GM21576 (cell line): Measurements from ENCODE around the gene AGBL4.

Experiments used
- ATAC-seq: cut with Tn5 transposase; IDR thresholded peaks from one replicate; pipeline ENCODE4 v1.9.1; 2021; ENCODE audit warnings: mild to moderate bottlenecking, moderate library complexity; ENCODE audit not compliant: unreplicated experiment

Gene AGBL4

GRCh38 chr1:48851638-48852037 lies 1172.1 kb downstream of the AGBL4 start:
- ATAC-seq: no peak

- no peak for ATAC-seq
These were observed 1175.7 kb downstream of the AGBL4 start for GRCh38 chr1:48848035-48848434.

GRCh38 chr1:48846441-48846840 lies 1177.3 kb downstream of the AGBL4 start:
- ATAC-seq: no peak

- no peak for ATAC-seq
These were observed 1179.6 kb downstream of the AGBL4 start for GRCh38 chr1:48844187-48844586.

GRCh38 chr1:48841966-48842365 lies 1181.8 kb downstream of the AGBL4 start:
- no peak for ATAC-seq

- ATAC-seq: no peak
These were observed 1182.3 kb downstream of the AGBL4 start for GRCh38 chr1:48841461-48841860.

- no peak for ATAC-seq
These were observed 1192.4 kb downstream of the AGBL4 start for GRCh38 chr1:48831120-48831978.

GRCh38 chr1:48830715-48831114 lies 1193.0 kb downstream of the AGBL4 start:
- ATAC-seq: no peak

GRCh38 chr1:48829446-48829845 lies 1194.3 kb downstream of the AGBL4 start:
- no peak for ATAC-seq

GRCh38 chr1:48823168-48823567 lies 1200.6 kb downstream of the AGBL4 start:
- ATAC-seq: no peak

- no peak for ATAC-seq
These were observed 1203.3 kb downstream of the AGBL4 start for GRCh38 chr1:48820491-48820890.

GRCh38 chr1:48817505-48818114 lies 1206.1 kb downstream of the AGBL4 start:
- ATAC-seq: peak; percentile 79

GRCh38 chr1:48810740-48811139 lies 1213.0 kb downstream of the AGBL4 start:
- no peak for ATAC-seq

- ATAC-seq: no peak
These were observed 1215.3 kb downstream of the AGBL4 start for GRCh38 chr1:48808496-48808895.

- ATAC-seq: no peak
These were observed 1216.0 kb downstream of the AGBL4 start for GRCh38 chr1:48807554-48808260.

- no peak for ATAC-seq
These were observed 1220.3 kb downstream of the AGBL4 start for GRCh38 chr1:48803474-48803873.

GRCh38 chr1:48794816-48795215 lies 1228.9 kb downstream of the AGBL4 start:
- no peak for ATAC-seq

- peak; percentile 84 for ATAC-seq
These were observed 1229.9 kb downstream of the AGBL4 start for GRCh38 chr1:48793863-48794262.

GRCh38 chr1:48792961-48793360 lies 1230.8 kb downstream of the AGBL4 start:
- no peak for ATAC-seq

- no peak for ATAC-seq
These were observed 1233.4 kb downstream of the AGBL4 start for GRCh38 chr1:48790397-48790796.

GRCh38 chr1:48789903-48790302 lies 1233.9 kb downstream of the AGBL4 start:
- no peak for ATAC-seq

- no peak for ATAC-seq
These were observed 1237.9 kb downstream of the AGBL4 start for GRCh38 chr1:48785869-48786268.
